Mesenteric fat pad (tissue), 1 donor: ENCODE measurements around the gene MARS2. TPM values are rescaled to one million over a fixed set of nuclear protein-coding genes. Genes with fewer than 3 reads are reported as not detected.
"Not testable (repeated sequence)": the region's sequence is repeated elsewhere in the genome, so short reads cannot be mapped to it uniquely, and the experiment has no call there.

Experiments used
- DNase-seq: peaks from one replicate; pipeline ENCODE4 v3.0.0-alpha.2; 2020; ENCODE audit warnings: low spot score
- long read RNA-seq: library from polyadenylated mRNA; unstranded; transcript quantifications from one replicate; pipeline ENCODE4 v2.0.0, GENCODE V29; 2020
- total RNA-seq: library from RNA; stranded (reverse); fragmentation: NEBNext Ultra II Directional; extraction: Animal tissue kit (Norgen Biotek cat#: 25700); gene quantifications from one replicate; pipeline ENCODE4 v1.2.1, GENCODE V29; 2021
- donor health status: DM: yes; HTN: yes; CAD: no.

The MARS2 gene
- total RNA-seq, result 8.0 TPM
- long read RNA-seq, transcript MARS2-201 (1 exons, 3,019 nt), result major isoform, 15 of 15 reads
- long read RNA-seq, partial matches to known transcripts, result 0 of 15 reads
- long read RNA-seq, other reads (novel, unspliced or antisense), result 0 of 15 reads

GRCh38 chr2:197705121-197705911 is at the start of gene MARS2:
Gene MARS2, plus strand, starts transcription at chr2:197705369. Its CDS starts 37 bp downstream, at chr2:197705406.
- DNase-seq, result peak; percentile 98

DNA sequence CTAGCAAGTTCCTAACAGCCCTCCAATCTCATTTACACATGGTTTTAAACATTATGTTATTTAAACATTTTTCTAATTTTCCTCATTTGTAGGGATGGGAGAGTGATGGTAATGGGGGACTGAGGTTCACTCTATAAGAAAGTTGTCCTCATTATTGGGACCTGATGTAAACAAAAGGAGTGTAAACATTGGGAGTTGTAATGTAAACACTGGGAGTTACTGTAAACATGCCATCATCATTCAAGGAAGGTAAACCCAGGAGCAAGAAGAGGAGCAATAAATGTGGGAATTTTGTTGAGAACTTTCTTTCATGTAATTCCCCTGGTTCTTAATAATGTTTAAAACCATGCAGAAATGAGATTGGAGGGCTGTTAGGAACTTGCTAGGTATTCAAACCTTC is 47.6 kb upstream of the MARS2 start:
- no peak for DNase-seq

- DNase-seq, result no peak
Observed at GRCh38 chr2:197661626-197662025, 43.5 kb upstream of the MARS2 start.

- no peak for DNase-seq
Observed at GRCh38 chr2:197666277-197666676, 38.9 kb upstream of the MARS2 start.

GRCh38 chr2:197668296-197668695 is 36.9 kb upstream of the MARS2 start:
- DNase-seq, result no peak

DNA sequence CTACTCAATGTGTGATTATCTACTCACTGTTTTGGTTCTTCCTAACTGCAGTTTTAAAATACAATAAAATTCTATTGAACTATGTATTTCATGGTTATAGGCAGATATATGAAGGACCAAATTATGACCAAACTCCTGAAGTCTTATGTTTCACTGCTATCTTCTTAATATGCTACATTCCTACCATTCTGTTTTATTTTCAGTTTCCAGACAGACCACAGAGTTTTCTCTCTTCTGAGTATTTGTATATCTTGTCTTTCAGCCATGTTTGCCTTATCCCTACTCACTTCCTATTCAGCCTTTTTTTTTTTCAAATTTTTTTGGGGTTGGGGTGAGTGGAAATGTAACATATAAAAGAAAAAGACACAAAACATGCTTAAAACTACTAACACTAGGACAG is 36.1 kb upstream of the MARS2 start:
- DNase-seq, result no peak

DNA sequence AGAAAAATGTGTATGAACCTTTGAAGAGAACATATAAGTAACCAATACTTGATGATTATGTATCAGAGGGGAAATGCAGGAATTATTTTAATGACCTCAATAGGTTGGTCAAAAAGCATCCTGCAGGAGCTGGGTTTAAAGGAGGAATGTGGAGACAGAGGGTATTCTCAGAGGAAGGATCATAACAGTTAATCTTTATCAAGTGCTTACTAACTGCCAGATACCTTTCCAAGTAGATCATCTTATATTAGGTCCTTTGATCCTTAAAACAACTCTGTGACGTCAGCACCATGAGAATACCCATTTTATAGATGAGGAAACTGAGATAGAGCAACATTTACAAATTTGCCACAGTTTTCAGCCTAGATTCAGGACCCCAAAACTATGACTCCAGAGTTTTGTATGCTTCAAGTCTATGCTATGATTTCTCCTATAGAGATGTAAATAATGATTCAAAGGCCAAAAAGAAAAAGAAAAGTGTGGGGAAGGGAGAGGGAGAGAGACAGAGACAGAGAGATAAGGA is 32.7 kb upstream of the MARS2 start:
- DNase-seq, result no peak

- DNase-seq, result no peak
Observed at GRCh38 chr2:197673106-197673505, 32.1 kb upstream of the MARS2 start.

DNA sequence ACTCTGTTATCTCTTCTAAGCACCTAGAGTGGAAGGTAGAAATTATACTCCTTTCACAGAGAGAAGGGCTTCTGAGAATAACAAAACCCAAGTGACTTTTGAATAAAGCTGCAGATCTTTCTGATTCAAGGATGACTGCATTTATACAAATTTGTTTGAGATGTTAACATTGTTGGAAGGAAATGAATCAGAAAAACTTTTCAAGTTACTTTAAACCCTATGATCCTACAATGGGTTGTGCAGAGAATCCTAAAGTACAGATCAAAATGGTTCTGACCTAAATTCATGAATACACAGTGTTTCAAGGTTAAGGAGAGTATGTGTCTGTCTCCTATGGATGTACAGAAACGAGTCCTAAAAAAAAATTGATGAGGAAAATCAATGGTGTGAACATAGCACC is 31.6 kb upstream of the MARS2 start:
- no peak for DNase-seq

DNA sequence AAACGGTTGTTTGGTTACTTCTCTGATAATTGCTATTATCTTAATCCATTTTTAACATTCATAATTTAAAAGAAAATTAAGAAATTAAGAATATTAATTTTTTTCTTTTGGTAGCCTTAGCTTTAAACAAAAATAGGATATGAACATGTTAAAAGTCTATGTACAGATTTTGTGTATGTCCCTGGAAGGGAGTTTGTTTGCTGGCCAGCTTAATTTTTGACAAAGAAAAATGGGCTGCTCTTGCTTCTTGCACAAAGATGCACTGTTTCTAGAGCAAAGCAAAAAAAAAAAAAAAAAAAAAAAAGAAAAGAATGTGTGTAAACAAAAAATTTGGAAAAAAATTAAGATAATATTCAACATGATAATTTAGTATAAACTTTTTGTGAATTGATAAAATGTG is 31.1 kb upstream of the MARS2 start:
- DNase-seq, result no peak

GRCh38 chr2:197674591-197674990 is 30.6 kb upstream of the MARS2 start:
- DNase-seq, result no peak

DNA sequence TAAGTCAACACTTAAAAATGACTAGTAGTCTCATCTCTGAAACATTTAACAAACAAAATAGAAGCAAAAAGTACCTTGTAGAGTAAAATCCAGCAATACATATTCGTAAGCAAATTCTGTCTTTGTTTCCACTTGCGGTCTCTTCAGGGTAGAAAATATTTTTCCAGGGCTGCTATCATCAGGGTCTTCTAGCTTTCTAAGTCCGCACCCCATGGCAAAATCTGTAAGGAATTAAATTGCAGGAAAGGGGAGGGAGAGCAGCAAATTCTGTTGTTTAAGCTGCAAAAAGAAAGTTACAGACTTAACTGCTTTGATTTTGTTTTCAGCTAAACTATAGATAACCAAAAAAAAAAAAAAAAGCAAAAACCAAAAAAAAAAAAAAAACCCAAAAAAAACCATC is 29.9 kb upstream of the MARS2 start, which contains the start of gene RFTN2:
RFTN2 (minus strand) TSS at position 342 of the 400 bp plus-strand sequence; CDS start at position 213, 129 bp downstream.
- DNase-seq, result no peak

DNA sequence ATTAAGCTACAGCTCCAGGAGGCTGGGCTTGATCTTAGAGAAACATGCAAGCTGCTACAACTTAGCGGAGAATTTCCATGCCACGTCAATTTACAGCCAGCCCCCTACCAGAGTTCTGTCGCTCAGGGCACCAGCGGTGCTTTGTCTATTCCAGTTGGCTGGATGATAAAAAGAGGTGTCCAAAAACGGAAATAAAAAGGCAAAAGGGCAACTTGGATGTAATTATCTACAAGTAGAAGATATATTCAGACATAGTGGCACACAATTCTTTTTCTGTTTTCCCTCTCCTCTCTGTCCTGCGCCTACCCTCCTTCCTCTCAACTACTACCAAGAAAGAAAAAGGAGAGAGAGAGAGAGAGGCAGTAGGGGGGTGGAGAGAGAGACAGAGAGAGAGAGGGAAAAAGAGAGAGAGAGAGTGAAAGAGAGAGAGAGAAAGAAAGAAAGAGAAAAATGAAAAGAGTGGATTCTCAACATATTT is 29.4 kb upstream of the MARS2 start:
- DNase-seq, result no peak

DNA sequence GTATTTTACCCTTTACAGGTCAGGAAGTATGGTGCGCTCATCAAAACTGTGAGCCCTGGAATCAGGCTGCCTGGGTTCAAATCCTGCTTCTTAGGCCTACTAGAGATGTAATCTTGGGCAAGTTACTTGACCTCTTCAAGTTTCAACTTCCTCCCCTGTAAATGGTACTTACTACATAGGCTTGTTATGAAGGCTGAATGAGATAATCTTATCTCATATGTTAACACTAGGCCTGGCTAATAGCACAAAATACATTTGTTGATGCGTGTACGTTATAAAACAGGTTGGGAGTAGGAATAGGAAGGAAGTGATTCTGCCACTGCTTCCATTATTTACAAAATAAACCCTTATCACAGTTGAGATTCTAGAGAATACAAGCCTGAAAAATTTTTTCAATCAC is 28.1 kb upstream of the MARS2 start:
- DNase-seq, result no peak

DNA sequence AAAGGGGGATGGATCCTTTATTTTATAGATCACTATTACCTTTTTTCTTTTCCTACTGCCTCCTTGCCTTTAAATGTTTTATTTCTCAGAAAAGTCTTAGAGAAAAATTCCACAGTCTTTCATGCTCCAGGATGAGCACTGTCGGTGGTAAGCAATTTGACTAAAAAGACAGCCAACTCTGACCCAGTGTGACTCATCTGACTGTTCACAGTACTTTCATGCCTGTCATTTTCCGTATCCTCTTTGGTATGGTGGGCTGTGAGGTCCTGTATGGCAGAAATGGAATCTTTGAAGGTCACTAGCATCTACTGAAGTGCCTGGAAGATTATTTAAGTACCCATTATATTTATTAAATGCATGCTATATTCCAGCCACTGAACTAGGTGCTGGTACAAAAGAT is 27.7 kb upstream of the MARS2 start:
- no peak for DNase-seq

- not testable (repeated sequence) for DNase-seq
Observed at GRCh38 chr2:197695206-197695605, 10.0 kb upstream of the MARS2 start.

DNA sequence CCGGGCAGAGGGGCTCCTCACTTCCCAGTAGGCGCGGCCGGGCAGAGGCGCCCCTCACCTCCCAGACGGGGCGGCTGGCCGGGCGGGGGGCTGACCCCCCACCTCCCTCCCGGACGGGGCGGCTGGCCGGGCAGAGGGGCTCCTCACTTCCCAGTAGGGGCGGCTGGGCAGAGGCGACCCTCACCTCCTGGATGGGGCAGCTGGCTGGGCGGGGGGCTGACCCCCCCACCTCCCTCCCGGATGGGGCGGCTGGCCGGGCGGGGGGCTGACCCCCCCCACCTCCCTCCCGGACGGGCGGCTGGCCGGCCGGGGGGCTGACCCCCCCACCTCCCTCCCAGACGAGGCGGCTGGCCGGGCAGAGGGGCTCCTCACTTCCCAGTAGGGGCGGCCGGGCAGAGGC is 9.2 kb upstream of the MARS2 start:
- not testable (repeated sequence) for DNase-seq

GRCh38 chr2:197696571-197696970 is 8.6 kb upstream of the MARS2 start:
- DNase-seq, result not testable (repeated sequence)

DNA sequence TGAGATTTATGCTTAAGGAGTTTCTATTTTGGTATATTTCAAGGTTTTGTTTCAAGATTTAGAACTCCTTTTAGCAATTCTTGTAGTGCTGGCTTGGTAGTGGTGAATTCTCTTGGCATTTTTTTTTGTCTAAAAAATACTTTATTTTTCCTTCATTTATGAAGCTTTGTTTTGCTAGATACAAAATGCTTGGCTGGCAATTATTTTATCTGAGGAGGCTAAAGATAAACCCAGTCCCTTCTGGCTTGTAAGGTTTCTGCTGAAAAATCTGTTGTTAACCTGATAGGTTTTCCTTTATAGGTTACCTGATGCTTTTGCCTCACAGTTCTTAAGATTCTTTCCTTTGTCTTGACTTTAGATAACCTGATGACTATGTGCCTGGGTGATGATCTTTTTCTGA is 5.4 kb upstream of the MARS2 start:
- DNase-seq, result not testable (repeated sequence)

DNA sequence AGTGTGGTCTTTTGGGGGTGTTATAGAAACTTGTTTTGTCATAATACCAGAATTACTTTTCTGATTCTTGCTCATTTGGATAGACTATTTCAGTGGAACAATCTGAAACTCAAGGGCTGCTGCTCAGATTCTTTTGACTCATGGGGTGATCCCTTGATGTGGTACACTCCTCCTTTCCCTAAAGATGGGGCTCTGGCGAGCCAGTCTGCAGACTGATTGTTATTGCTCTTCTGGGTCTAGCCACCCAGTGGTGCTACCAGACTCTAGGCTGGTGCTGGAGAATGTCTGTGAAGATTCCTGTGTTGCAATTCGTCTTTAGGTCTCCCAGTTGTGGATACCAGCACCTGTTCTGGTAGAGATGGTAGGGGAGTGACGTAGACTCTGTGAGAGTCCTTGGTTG is 4.2 kb upstream of the MARS2 start:
- DNase-seq, result no peak

- no peak for DNase-seq
Observed at GRCh38 chr2:197704434-197705120, 592 bp upstream of the MARS2 start.
